PC-3 (cell line): ENCODE data around the gene IL31RA. TPM values are rescaled to one million over a fixed set of nuclear protein-coding genes. Genes with fewer than 3 reads are reported as not detected.
A peak's percentile ranks its signal among the peaks of the same experiment; 100 is the strongest.

Experiments used
- ATAC-seq: fragments of 200-7000 bp; cut with Tn5 transposase; 2 replicates; pipeline ENCODE4 v1.9.1; 2020; ENCODE audit warnings: mild to moderate bottlenecking, moderate library complexity
- BruUV-seq: library from RNA; stranded (reverse); fragments of 400-500 nt; replicated peaks from 2 replicates; lab custom pipeline; 2021; lab: Mats Ljungman, UMichigan
- CTCF ChIA-PET: fragments of 300-600 bp; sonication (Branson Sonifier 250); formaldehyde crosslinking; loops from one replicate; lab custom pipeline; 2022; ENCODE audit warnings: antibody characterized with exemption; lab: Charles Lee
- POLR2A ChIA-PET: fragments of 300-600 bp; sonication (Branson Sonifier 250); formaldehyde crosslinking; loops from one replicate; lab custom pipeline; 2022; ENCODE audit warnings: antibody characterized with exemption; ENCODE audit not compliant: unreplicated experiment; lab: Charles Lee
- DNase-seq: peaks from one replicate; pipeline ENCODE4 v3.0.0-alpha.2; 2015
- H2AFZ ChIP-seq: fragments of 300-600 bp; sonication (generic); 2 replicates; pipeline ENCODE4 v1.6.0; 2016; ENCODE audit warnings: antibody characterized with exemption, low read length
- H3F3A ChIP-seq: fragments of 300-600 bp; sonication (generic); one replicate; pipeline ENCODE4 v1.6.0; 2017; ENCODE audit warnings: antibody characterized with exemption, low read length, control low read depth, mild to moderate bottlenecking; ENCODE audit not compliant: unreplicated experiment
- H3K27ac ChIP-seq: fragments of 300-600 bp; sonication (generic); 2 replicates; pipeline ENCODE4 v1.5.1; 2016; ENCODE audit warnings: mild to moderate bottlenecking, low read length
- H3K27me3 ChIP-seq: fragments of 300-600 bp; sonication (generic); 2 replicates; pipeline ENCODE4 v1.6.1; 2016; ENCODE audit warnings: low read length, mixed read lengths
- H3K36me3 ChIP-seq: fragments of 300-600 bp; sonication (generic); 2 replicates; pipeline ENCODE4 v1.6.1; 2016; ENCODE audit warnings: low read depth, mixed run types, low read length, mixed read lengths
- H3K4me1 ChIP-seq: fragments of 300-600 bp; sonication (generic); 2 replicates; pipeline ENCODE4 v1.5.1; 2016; ENCODE audit warnings: low read length; ENCODE audit not compliant: insufficient read depth
- H3K4me2 ChIP-seq: fragments of 300-600 bp; sonication (generic); 2 replicates; pipeline ENCODE4 v1.6.0; 2016; ENCODE audit warnings: low read length
- H3K4me3 ChIP-seq: fragments of 300-600 bp; sonication (generic); 2 replicates; pipeline ENCODE4 v1.5.1; 2016; ENCODE audit warnings: mild to moderate bottlenecking, low read length, mixed read lengths
- H3K79me2 ChIP-seq: fragments of 300-600 bp; sonication (generic); 2 replicates; pipeline ENCODE4 v1.6.1; 2017; ENCODE audit warnings: low read length, mixed read lengths
- H3K9ac ChIP-seq: fragments of 300-600 bp; sonication (generic); 2 replicates; pipeline ENCODE4 v1.6.0; 2016; ENCODE audit warnings: mild to moderate bottlenecking, low read length
- H3K9me2 ChIP-seq: fragments of 300-600 bp; sonication (generic); replicated peaks from 2 replicates; pipeline ENCODE4 v1.6.1; 2016; ENCODE audit warnings: mixed run types, low read length, mixed read lengths
- H3K9me3 ChIP-seq: fragments of 300-600 bp; sonication (generic); 2 replicates; pipeline ENCODE4 v1.6.1; 2016; ENCODE audit warnings: low read length, mixed read lengths
- H4K20me1 ChIP-seq: fragments of 300-600 bp; sonication (generic); 2 replicates; pipeline ENCODE4 v1.6.1; 2016; ENCODE audit warnings: low read length, mixed read lengths
- EZH2 ChIP-seq: fragments of 300-600 bp; sonication (generic); IDR thresholded peaks from one replicate; pipeline ENCODE4 v1.6.1; 2017; ENCODE audit warnings: antibody characterized with exemption, mild to moderate bottlenecking, low read length; ENCODE audit not compliant: unreplicated experiment
- EZH2phosphoT487 ChIP-seq: fragments of 300-600 bp; sonication (generic); IDR thresholded peaks from 2 replicates; pipeline ENCODE4 v1.6.1; 2018; ENCODE audit warnings: mild to moderate bottlenecking, antibody characterized with exemption, low read length, borderline replicate concordance
- intact Hi-C: fragments of 100-400 bp; cut with micrococcal nuclease; formaldehyde crosslinking; loops from 2 replicates; pipeline ENCODE4 v1.9.0; 2023
- total RNA-seq: library from RNA; depleted of rRNA; stranded (reverse); fragments of >200 nt; gene quantifications from 2 replicates; pipeline ENCODE4 v1.2.3, GENCODE V29; 2014
- TF ChIP-seq, protein P1 (sequence below): fragments of 300-600 bp; sonication (generic); conservative IDR thresholded peaks from 2 replicates; pipeline ENCODE4 v1.5.1; 2017; ENCODE audit warnings: antibody characterized with exemption, low read depth, mild to moderate bottlenecking, low read length

The IL31RA gene
- total RNA-seq, 1 experiment from 2014 or later: 1.6 TPM

DNA sequence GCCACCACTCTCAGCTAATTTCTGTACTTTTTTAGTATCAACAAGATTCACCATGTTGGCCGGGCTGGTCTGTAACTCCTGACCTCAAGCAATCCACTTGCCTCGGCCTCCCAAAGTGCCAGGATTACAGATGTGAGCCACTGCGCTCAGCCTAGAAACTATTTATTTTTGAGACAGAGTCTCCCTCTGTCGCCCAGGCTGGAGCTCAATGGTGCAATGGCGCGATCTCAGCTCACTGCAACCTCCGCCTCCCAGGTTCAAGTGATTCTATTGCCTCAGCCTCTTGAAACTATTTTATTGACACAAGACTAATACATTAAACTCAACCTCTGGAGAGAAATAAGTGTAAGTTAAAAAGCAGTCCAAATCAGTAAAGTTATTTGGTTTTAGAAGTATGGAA lies 109.6 kb downstream of the IL31RA start:
- ATAC-seq (no peak), DNase-seq (no peak)
- H3K9me3 ChIP-seq: no peaks in the 10 kb centered on the region
- no peak overlapping the region for H2AFZ ChIP-seq
- H3K27ac ChIP-seq: no peak overlapping the region
- H3K4me2 ChIP-seq: no peak overlapping the region
- H3K79me2 ChIP-seq: no peaks in the 10 kb centered on the region
- POLR2A ChIA-PET: no interaction called here
- BruUV-seq: no TSS peak
- H3K36me3 ChIP-seq: no peaks in the 10 kb centered on the region
- intact Hi-C loops: no loop called here
- no peaks in the 10 kb centered on the region for H3K4me1 ChIP-seq
- no peaks in the 10 kb centered on the region for H3K9me2 ChIP-seq
- H3F3A ChIP-seq: no peaks in the 10 kb centered on the region
- no peak overlapping the region for H3K4me3 ChIP-seq
- no peak overlapping the region for H3K9ac ChIP-seq
- TF ChIP-seq EZH2phosphoT487 (no peak), EZH2 (no peak)
- TF ChIP-seq, protein P1, sequence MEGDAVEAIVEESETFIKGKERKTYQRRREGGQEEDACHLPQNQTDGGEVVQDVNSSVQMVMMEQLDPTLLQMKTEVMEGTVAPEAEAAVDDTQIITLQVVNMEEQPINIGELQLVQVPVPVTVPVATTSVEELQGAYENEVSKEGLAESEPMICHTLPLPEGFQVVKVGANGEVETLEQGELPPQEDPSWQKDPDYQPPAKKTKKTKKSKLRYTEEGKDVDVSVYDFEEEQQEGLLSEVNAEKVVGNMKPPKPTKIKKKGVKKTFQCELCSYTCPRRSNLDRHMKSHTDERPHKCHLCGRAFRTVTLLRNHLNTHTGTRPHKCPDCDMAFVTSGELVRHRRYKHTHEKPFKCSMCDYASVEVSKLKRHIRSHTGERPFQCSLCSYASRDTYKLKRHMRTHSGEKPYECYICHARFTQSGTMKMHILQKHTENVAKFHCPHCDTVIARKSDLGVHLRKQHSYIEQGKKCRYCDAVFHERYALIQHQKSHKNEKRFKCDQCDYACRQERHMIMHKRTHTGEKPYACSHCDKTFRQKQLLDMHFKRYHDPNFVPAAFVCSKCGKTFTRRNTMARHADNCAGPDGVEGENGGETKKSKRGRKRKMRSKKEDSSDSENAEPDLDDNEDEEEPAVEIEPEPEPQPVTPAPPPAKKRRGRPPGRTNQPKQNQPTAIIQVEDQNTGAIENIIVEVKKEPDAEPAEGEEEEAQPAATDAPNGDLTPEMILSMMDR: no peak
- no peaks in the 10 kb centered on the region for H4K20me1 ChIP-seq
- no peaks in the 10 kb centered on the region for H3K27me3 ChIP-seq
- CTCF ChIA-PET: no interaction called here

DNA sequence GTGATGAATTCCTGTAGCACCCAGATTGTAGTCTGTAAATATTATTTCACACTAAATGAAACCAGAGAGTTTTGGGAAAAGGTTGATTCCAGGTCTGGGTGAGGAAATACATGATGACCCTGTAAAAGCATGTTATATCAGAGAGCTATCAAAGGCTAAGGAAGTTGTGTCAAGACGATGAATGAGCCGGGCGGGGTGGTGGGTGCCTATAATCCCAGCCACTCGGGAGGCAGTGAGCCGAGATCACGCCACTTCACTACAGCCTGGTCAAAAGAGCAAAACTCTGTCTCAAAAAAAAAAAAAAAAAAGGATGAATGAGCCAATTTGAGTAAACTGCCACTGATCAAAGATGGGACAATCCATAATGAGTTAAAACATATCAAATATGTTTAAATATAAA lies 114.4 kb downstream of the IL31RA start:
- H3K79me2 ChIP-seq: no peaks in the 10 kb centered on the region
- H3K27me3 ChIP-seq: no peaks in the 10 kb centered on the region
- no peak overlapping the region for H3K9ac ChIP-seq
- H3F3A ChIP-seq: no peaks in the 10 kb centered on the region
- no peaks in the 10 kb centered on the region for H4K20me1 ChIP-seq
- ChIA-PET POLR2A (no interaction called here), CTCF (no interaction called here)
- H3K4me1 ChIP-seq: no peaks in the 10 kb centered on the region
- H3K9me2 ChIP-seq: no peaks in the 10 kb centered on the region
- H2AFZ ChIP-seq: no peak overlapping the region
- H3K4me2 ChIP-seq: no peak overlapping the region
- H3K4me3 ChIP-seq: no peak overlapping the region
- BruUV-seq: no TSS peak
- TF ChIP-seq EZH2 (no peak), EZH2phosphoT487 (no peak)
- TF ChIP-seq, protein P1: no peak
- H3K36me3 ChIP-seq: no peaks in the 10 kb centered on the region
- intact Hi-C loops: no loop called here
- no peak for ATAC-seq
- no peaks in the 10 kb centered on the region for H3K9me3 ChIP-seq
- no peak overlapping the region for H3K27ac ChIP-seq
- no peak for DNase-seq

DNA sequence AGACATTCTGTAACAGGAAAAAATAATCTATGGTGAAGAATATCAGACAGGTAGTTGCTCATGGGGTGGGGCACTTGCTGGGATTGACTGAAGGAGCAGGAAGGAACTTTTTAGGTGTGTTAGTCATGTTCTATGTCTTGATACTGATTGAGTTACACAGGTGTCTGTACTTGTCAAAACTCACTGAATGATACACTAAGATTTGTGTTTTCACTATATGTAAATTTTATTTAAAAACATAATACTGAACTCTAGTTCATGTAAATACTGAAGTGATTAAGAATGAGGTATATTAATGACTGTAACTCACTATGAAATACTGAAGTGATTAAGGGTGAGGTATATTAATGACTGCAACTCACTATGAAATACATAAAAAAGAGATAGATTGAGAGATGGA lies 115.1 kb downstream of the IL31RA start:
- Histone ChIP-seq H3K9me2 (no peaks in the 10 kb centered on the region), H3K36me3 (no peaks in the 10 kb centered on the region), H2AFZ (no peak overlapping the region), H3F3A (no peaks in the 10 kb centered on the region), H3K27me3 (no peaks in the 10 kb centered on the region), H3K27ac (no peak overlapping the region), H3K79me2 (no peaks in the 10 kb centered on the region), H3K4me2 (no peak overlapping the region), H4K20me1 (no peaks in the 10 kb centered on the region), H3K4me3 (no peak overlapping the region), H3K9me3 (no peaks in the 10 kb centered on the region), H3K4me1 (no peaks in the 10 kb centered on the region), H3K9ac (no peak overlapping the region)
- DNase-seq (peak; percentile 29), ATAC-seq (peak; percentile 57; the same call in 1 of the 2 replicates)
- ChIA-PET POLR2A (no interaction called here), CTCF (no interaction called here)
- intact Hi-C loops: no loop called here
- TF ChIP-seq EZH2phosphoT487: no peak
- TF ChIP-seq, protein P1: no peak
- TF ChIP-seq EZH2: no peak
- no TSS peak for BruUV-seq
